ENCODE results near the gene ZDHHC1.
"Not testable (repeated sequence)": the region's sequence is repeated elsewhere in the genome, so short reads cannot be mapped to it uniquely, and the experiment has no call there.

ZDHHC1 gene

DNA sequence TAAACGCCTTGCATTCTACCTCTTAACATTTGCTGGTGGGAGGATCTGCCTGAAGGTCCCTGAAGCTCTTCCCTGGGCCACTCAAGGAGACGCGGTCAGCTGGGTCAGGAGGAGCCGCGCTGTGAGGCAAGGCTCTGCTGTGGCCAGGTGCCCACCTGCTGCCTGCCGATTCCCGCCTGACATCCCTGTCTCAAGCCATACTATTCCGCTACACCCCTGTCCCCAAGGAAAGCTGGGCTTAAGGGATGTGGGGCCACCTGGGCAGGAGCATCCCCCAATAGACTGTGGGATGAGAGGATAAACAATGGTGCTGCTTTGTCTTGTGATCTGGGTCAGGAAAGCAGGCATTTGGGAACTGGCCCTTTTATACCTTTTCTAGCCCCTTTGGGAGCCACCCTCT, 28.1 kb downstream of the ZDHHC1 start:
- Histone ChIP-seq H3K4me2 (peak overlapping the region in 2 of 11 experiments; percentile 91 to 94; a peak in 1 of 22 replicates), H3K9me3 (replicated peaks in 1 of 11) (no peaks in the 10 kb centered on the region)

DNA sequence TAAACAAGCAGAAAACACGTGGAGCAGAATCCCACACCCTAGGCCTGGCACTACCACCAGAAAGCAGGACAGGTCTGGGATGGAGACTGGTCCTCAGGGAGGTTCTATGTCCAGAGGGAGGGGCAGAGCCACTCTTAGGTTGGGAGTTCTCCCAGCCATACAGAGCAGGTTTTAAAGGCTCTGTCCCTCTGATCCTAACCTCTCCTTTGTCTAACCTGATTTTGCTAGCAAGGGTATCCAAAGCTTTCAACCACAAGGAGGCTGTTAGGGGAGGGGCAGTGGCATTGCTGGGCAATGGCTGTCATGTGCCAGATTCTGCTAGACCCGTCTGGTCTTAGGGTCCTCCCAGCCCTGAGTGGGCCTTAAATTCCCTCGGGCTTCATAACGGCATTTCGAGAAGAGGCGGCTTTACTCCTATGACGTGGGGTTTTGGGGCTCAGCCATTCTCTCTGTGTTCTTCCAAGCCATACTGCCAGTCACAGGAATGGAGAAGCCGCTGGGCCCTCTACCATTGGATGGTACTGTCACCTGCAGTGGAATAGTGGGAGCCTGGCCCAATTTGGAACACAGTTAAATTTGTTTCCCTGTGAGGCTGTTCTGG, 28.7 kb downstream of the ZDHHC1 start:
- no peak for TF ChIP-seq Cebpa-rat (IDR thresholded peaks at IDR 0.05)
- Histone ChIP-seq H3K4me2 (no peak overlapping the region), H3K9me3 (replicated peaks in 1 of 11) (no peaks in the 10 kb centered on the region), H3K27ac (no peak overlapping the region), H3K27me3 (peaks cover 13 to 35% (median 20%) of the 10 kb centered on the region in 11 experiments), H3K36me3 (no peaks in the 10 kb centered on the region), H4K20me1 (peaks cover 0 to 32% (median 0%) of the 10 kb centered on the region in 11 experiments; a peak in 8 of 22 replicates), H3K9ac (no peak overlapping the region), H3K4me3 (no peak overlapping the region), H3K4me1 (peaks cover 0 to 38% (median 33%) of the 10 kb centered on the region in 10 experiments; a peak in 18 of 20 replicates)

More for the DNA sequence above, 28.1 kb downstream of the ZDHHC1 start:
- no peaks in the 10 kb centered on the region for H3K36me3 ChIP-seq
- TF ChIP-seq Cebpa-rat (IDR thresholded peaks at IDR 0.05), result no peak
- no peak overlapping the region for H3K9ac ChIP-seq
- H3K4me1 ChIP-seq, result peaks cover 0 to 44% (median 36%) of the 10 kb centered on the region in 10 experiments; a peak in 18 of 20 replicates
- H3K4me3 ChIP-seq, result no peak overlapping the region
- peaks cover 19 to 41% (median 27%) of the 10 kb centered on the region in 11 experiments for H3K27me3 ChIP-seq
- H3K27ac ChIP-seq, result no peak overlapping the region
- peaks cover 0 to 32% (median 0%) of the 10 kb centered on the region in 11 experiments; a peak in 8 of 22 replicates for H4K20me1 ChIP-seq

DNA sequence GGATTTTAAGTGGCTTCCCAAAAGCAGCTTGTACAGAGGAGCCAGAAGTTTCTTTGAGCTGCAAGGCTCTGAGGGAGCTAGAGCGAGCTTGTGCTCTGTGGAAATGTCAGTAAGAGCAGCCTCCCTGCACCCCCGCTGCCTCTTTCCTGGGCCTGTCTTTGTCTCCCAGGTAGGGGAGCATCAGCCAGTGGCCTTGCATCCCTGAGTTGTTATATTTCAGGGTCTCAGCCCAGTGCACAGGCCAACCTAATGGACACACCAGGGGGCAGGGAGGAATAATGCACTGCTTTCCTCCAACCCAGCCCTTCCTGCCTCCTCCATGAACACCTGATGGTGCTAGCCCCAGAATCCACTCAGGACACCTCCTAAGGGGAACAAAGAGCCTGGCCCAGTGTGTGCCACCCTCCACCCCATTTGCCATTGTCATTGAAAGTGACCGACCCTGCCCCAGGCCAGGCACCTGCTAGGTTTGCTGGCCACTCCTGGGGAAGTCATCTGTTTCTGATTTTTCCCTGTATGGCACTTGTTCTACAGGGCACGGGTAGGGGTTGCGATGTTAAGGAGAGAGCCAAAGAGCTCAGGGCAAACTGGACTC, 29.3 kb downstream of the ZDHHC1 start:
- Histone ChIP-seq H3K9ac (no peak overlapping the region), H3K27ac (no peak overlapping the region), H3K4me1 (peaks cover 0 to 35% (median 30%) of the 10 kb centered on the region in 10 experiments; a peak in 18 of 20 replicates), H3K27me3 (peaks cover 7 to 28% (median 14%) of the 10 kb centered on the region in 11 experiments), H3K4me3 (no peak overlapping the region), H3K9me3 (replicated peaks in 1 of 11) (no peaks in the 10 kb centered on the region), H3K4me2 (no peak overlapping the region), H3K36me3 (no peaks in the 10 kb centered on the region), H4K20me1 (peaks cover 0 to 27% (median 0%) of the 10 kb centered on the region in 11 experiments; a peak in 8 of 22 replicates)
- TF ChIP-seq Cebpa-rat (IDR thresholded peaks at IDR 0.05), result no peak

DNA sequence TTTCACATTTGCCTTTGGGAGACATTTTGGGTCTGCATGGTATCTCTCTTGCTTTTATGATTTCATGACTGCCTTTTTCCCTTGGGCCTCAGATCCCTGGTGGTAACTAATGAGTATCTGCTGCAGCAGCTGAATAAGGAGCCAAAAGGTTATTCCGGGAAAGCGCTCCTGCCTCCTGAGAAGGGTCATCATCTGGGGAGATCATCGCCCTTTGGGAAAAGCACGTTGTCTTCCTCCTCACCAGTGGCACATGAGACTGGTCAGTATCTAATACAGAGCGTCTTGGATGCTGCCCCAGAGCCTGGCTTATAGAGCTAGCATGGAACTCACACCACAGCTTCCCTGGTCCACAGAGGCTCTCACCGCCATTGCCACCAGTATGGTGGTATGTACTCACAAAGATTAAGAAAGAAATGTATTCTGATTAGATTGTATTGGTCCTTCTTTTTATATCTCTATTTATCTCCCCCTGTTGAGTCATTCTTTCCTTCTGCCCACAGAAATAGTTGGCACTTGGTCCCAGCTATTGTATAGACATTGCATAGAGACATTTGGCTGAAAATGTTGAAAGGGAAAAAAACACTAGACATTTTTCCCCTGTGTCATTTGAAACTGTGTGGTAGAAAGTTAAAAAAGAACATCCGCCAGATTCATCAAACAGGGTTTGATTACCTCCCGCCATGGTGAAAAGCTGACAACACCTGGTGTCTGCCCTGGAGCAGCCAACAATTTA, 31.3 kb downstream of the ZDHHC1 start:
- Histone ChIP-seq H3K4me2 (no peak overlapping the region), H3K9me3 (replicated peaks in 1 of 11) (no peaks in the 10 kb centered on the region), H3K27ac (no peak overlapping the region), H3K4me3 (no peak overlapping the region), H3K4me1 (peaks cover 0 to 15% (median 10%) of the 10 kb centered on the region in 10 experiments; a peak in 18 of 20 replicates), H3K9ac (no peak overlapping the region), H3K27me3 (peaks cover 0 to 18% (median 0%) of the 10 kb centered on the region in 11 experiments; a peak in 6 of 22 replicates), H3K36me3 (no peaks in the 10 kb centered on the region), H4K20me1 (peaks cover 0 to 8% (median 0%) of the 10 kb centered on the region in 11 experiments; a peak in 4 of 22 replicates)
- no peak for TF ChIP-seq Cebpa-rat (IDR thresholded peaks at IDR 0.05)

DNA sequence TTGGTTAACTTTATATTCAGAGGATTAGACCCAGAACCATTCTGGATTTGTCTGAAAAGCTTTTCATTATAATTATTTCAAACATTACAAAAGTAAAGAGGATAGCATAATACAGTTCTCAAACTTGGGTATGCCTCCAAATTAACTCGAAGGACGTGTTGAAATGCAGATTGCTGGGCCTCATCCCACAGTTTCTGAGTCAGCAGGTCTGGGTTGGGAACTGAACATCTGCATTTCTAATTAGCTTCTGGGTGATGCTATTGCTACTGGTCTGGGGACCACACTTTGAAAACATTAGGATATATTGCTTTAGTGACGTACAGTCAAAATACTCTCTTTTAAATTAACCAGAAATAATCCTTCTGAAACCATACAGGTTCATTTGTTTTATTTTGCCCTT, 33.0 kb downstream of the ZDHHC1 start:
- Histone ChIP-seq H3K4me3 (no peak overlapping the region), H3K9ac (no peak overlapping the region), H3K9me3 (replicated peaks in 1 of 11) (no peaks in the 10 kb centered on the region), H3K36me3 (no peaks in the 10 kb centered on the region), H4K20me1 (no peaks in the 10 kb centered on the region), H3K4me2 (no peak overlapping the region), H3K27ac (no peak overlapping the region), H3K4me1 (no peaks in the 10 kb centered on the region), H3K27me3 (peaks cover 0 to 18% (median 0%) of the 10 kb centered on the region in 11 experiments; a peak in 5 of 22 replicates)
- no peak for TF ChIP-seq Cebpa-rat (IDR thresholded peaks at IDR 0.05)

DNA sequence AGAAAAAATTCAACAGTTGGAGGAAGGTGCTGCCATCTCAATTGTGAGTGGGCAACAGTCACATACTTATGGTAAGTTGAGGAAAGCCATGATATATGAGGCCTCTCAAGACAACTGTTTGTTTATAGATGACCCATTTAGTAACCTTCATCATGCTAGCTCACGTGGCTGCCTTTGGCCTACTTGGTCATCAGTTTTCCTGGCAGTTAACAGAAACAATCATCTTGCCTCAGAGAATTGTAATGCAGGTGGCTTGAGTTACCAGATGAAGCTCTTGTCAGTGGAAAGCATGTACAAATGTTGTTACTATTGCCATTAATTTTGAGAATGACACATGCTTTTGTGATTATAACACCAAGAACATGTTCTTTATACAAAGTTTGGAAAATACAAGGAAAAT, 37.6 kb downstream of the ZDHHC1 start:
- peaks cover 0 to 20% (median 8%) of the 10 kb centered on the region in 10 experiments; a peak in 12 of 20 replicates for H3K4me1 ChIP-seq
- no peak overlapping the region for H3K9ac ChIP-seq
- TF ChIP-seq Cebpa-rat (IDR thresholded peaks at IDR 0.05), result no peak
- no peaks in the 10 kb centered on the region for H3K36me3 ChIP-seq
- no peak overlapping the region for H3K4me2 ChIP-seq
- no peaks in the 10 kb centered on the region for H3K27me3 ChIP-seq
- H3K4me3 ChIP-seq, result no peak overlapping the region
- H3K9me3 ChIP-seq (replicated peaks in 1 of 11), result no peaks in the 10 kb centered on the region
- H4K20me1 ChIP-seq, result no peaks in the 10 kb centered on the region
- no peak overlapping the region for H3K27ac ChIP-seq

DNA sequence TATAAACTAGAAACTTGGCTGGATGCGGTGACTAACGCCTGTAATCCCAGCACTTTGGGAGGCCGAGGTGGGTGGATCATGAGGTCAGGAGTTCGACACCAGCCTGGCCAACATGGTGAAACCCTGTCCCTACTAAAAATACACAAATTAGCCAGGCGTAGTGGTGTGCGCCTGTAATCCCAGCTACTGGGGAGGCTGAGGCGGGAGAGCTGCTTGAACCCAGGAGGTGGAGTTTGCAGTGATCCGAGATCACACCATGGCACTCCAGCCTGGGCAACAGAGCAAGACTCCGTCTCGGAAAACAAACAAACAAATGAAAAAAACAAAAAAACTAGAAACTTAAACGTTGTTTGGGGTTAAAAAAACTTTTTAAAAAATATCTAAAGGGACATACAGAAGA, 40.3 kb downstream of the ZDHHC1 start:
- H3K9me3 ChIP-seq (replicated peaks in 1 of 11); H3K27ac ChIP-seq; H3K9ac ChIP-seq; H3K4me3 ChIP-seq; H3K36me3 ChIP-seq; H4K20me1 ChIP-seq; H3K27me3 ChIP-seq; H3K4me2 ChIP-seq: not testable (repeated sequence)
- H3K4me1 ChIP-seq, result peaks cover 0 to 20% (median 8%) of the 10 kb centered on the region in 10 experiments; a peak in 12 of 20 replicates

DNA sequence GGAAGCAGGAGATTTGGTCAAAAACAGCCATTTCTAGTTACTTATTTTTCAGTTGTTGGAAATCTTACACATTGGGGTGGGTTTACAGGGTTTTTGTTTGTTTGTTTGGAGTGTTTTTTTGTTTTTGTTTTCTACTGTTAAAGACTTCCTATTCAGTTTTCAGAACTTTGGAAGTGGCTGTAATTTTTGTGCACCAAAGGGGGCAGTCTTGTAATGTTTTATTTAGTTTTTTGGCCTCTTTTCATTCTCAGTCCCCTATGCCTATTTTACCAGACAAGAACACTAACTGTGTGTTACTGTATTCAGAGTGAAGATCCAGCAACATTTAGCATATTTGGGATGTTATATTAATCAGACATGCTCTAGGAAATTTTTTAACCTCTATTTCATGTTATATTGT, 43.6 kb downstream of the ZDHHC1 start:
- TF ChIP-seq Cebpa-rat (IDR thresholded peaks at IDR 0.05), result no peak
- H3K4me3 ChIP-seq, result no peak overlapping the region
- H3K9me3 ChIP-seq (replicated peaks in 1 of 11), result peaks cover 0 to 10% (median 5%) of the 10 kb centered on the region in 11 experiments; a peak in 11 of 22 replicates

DNA sequence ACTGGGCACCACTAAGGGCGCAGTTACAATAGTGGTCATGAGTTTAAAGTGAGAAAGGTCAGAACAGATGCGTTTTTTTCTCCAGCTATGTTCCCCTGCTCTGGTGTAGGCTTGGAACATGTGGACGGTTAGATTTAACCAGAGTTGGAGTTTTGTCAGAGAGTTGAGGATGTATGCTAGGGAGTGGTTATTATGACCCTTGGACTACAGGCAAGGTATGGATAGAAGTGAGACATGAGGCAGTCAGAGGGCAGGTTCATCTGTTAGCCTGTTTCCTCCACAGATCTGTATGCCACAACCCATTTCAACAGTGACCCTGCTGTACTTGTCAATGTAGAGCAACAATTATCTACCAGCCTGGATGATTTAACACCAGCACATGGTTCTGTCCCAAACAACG, 45.6 kb downstream of the ZDHHC1 start:
- no peak overlapping the region for H3K4me3 ChIP-seq
- no peak for TF ChIP-seq Cebpa-rat (IDR thresholded peaks at IDR 0.05)
- H4K20me1 ChIP-seq, result no peaks in the 10 kb centered on the region
- no peaks in the 10 kb centered on the region for H3K27me3 ChIP-seq
- no peaks in the 10 kb centered on the region for H3K36me3 ChIP-seq
- H3K4me1 ChIP-seq, result peaks cover 0 to 27% (median 11%) of the 10 kb centered on the region in 10 experiments; a peak in 12 of 20 replicates
- H3K4me2 ChIP-seq, result no peak overlapping the region
- peaks cover 0 to 10% (median 5%) of the 10 kb centered on the region in 11 experiments; a peak in 11 of 22 replicates for H3K9me3 ChIP-seq (replicated peaks in 1 of 11)
- no peak overlapping the region for H3K9ac ChIP-seq
- H3K27ac ChIP-seq, result no peak overlapping the region

More for the DNA sequence above, 43.6 kb downstream of the ZDHHC1 start:
- peaks cover 0 to 20% (median 8%) of the 10 kb centered on the region in 10 experiments; a peak in 12 of 20 replicates for H3K4me1 ChIP-seq
- H3K27me3 ChIP-seq, result no peaks in the 10 kb centered on the region
- no peak overlapping the region for H3K4me2 ChIP-seq
- H3K36me3 ChIP-seq, result no peaks in the 10 kb centered on the region
- no peak overlapping the region for H3K9ac ChIP-seq
- H3K27ac ChIP-seq, result no peak overlapping the region
- H4K20me1 ChIP-seq, result no peaks in the 10 kb centered on the region

All from BLaER1 treated with 17β-estradiol and CSF1 and Interleukin-3, amounts not matched to agents 10 nM and 100 nM (cell line).